Measurements from ENCODE around the gene SIN3B.

SIN3B gene

GRCh38 chr19:16859626-16860025 lies 30.4 kb downstream of the SIN3B start:
- Histone ChIP-seq H3K36me3 (ENCODE audit: low read length) (no peaks in the 10 kb centered on the region), H2AFZ (ENCODE audit: low read depth, low read length, severe bottlenecking) (no peak overlapping the region), H3K27ac (ENCODE audit: low read depth, low read length) (no peak overlapping the region), H3K27me3 (ENCODE audit: low read length) (no peaks in the 10 kb centered on the region), H3F3A (ENCODE audit: insufficient read depth) (no peaks in the 10 kb centered on the region), H3K9me2 (replicated peaks; ENCODE audit: insufficient read depth, low read length) (no peaks in the 10 kb centered on the region), H3K79me2 (ENCODE audit: insufficient read depth, low read length) (no peaks in the 10 kb centered on the region), H4K20me1 (ENCODE audit: low read depth, low read length) (no peaks in the 10 kb centered on the region), H3K4me3 (ENCODE audit: insufficient read depth, low read length, poor library complexity, severe bottlenecking) (no peak overlapping the region), H3K9me3 (ENCODE audit: insufficient read depth, low read length) (no peaks in the 10 kb centered on the region), H3K4me2 (ENCODE audit: low read depth, low read length, poor library complexity, severe bottlenecking) (no peak overlapping the region), H3K9ac (ENCODE audit: low read length) (no peak overlapping the region)
- TF ChIP-seq EZH2phosphoT487 (conservative IDR thresholded peaks at IDR 0.05; ENCODE audit: low read length) (no peak), CTCF (IDR thresholded peaks at IDR 0.05; ENCODE audit: insufficient read depth, low read length, poor library complexity, severe bottlenecking) (no peak)

- H3K9me2 ChIP-seq (replicated peaks; ENCODE audit: insufficient read depth, low read length), result no peaks in the 10 kb centered on the region
- no peaks in the 10 kb centered on the region for H3F3A ChIP-seq (ENCODE audit: insufficient read depth)
- H3K27me3 ChIP-seq (ENCODE audit: low read length), result no peaks in the 10 kb centered on the region
- no peak overlapping the region for H3K4me2 ChIP-seq (ENCODE audit: low read depth, low read length, poor library complexity, severe bottlenecking)
- no peaks in the 10 kb centered on the region for H3K79me2 ChIP-seq (ENCODE audit: insufficient read depth, low read length)
- no peak overlapping the region for H3K4me3 ChIP-seq (ENCODE audit: insufficient read depth, low read length, poor library complexity, severe bottlenecking)
- no peak for TF ChIP-seq EZH2phosphoT487 (conservative IDR thresholded peaks at IDR 0.05; ENCODE audit: low read length)
- TF ChIP-seq CTCF (IDR thresholded peaks at IDR 0.05; ENCODE audit: insufficient read depth, low read length, poor library complexity, severe bottlenecking), result no peak
- no peaks in the 10 kb centered on the region for H3K36me3 ChIP-seq (ENCODE audit: low read length)
- H3K9me3 ChIP-seq (ENCODE audit: insufficient read depth, low read length), result no peaks in the 10 kb centered on the region
- no peak overlapping the region for H3K9ac ChIP-seq (ENCODE audit: low read length)
- no peak overlapping the region for H3K27ac ChIP-seq (ENCODE audit: low read depth, low read length)
- H4K20me1 ChIP-seq (ENCODE audit: low read depth, low read length), result no peaks in the 10 kb centered on the region
- no peak overlapping the region for H2AFZ ChIP-seq (ENCODE audit: low read depth, low read length, severe bottlenecking)
Observed at GRCh38 chr19:16860118-16860517, 30.9 kb downstream of the SIN3B start.

- no peaks in the 10 kb centered on the region for H4K20me1 ChIP-seq (ENCODE audit: low read depth, low read length)
- H3K9me2 ChIP-seq (replicated peaks; ENCODE audit: insufficient read depth, low read length), result no peaks in the 10 kb centered on the region
- no peak overlapping the region for H3K4me3 ChIP-seq (ENCODE audit: insufficient read depth, low read length, poor library complexity, severe bottlenecking)
- TF ChIP-seq EZH2phosphoT487 (conservative IDR thresholded peaks at IDR 0.05; ENCODE audit: low read length) (no peak), CTCF (IDR thresholded peaks at IDR 0.05; ENCODE audit: insufficient read depth, low read length, poor library complexity, severe bottlenecking) (no peak)
- H3K27me3 ChIP-seq (ENCODE audit: low read length), result no peaks in the 10 kb centered on the region
- H3K36me3 ChIP-seq (ENCODE audit: low read length), result no peaks in the 10 kb centered on the region
- H2AFZ ChIP-seq (ENCODE audit: low read depth, low read length, severe bottlenecking), result no peak overlapping the region
- no peaks in the 10 kb centered on the region for H3K9me3 ChIP-seq (ENCODE audit: insufficient read depth, low read length)
- H3F3A ChIP-seq (ENCODE audit: insufficient read depth), result no peaks in the 10 kb centered on the region
- H3K4me2 ChIP-seq (ENCODE audit: low read depth, low read length, poor library complexity, severe bottlenecking), result no peak overlapping the region
- no peak overlapping the region for H3K9ac ChIP-seq (ENCODE audit: low read length)
- H3K27ac ChIP-seq (ENCODE audit: low read depth, low read length), result no peak overlapping the region
- no peaks in the 10 kb centered on the region for H3K79me2 ChIP-seq (ENCODE audit: insufficient read depth, low read length)
Observed at GRCh38 chr19:16861011-16861410, 31.8 kb downstream of the SIN3B start.

All from SU-DHL-6 (cell line).